Measurements from ENCODE around the gene STARD3. TPM values are rescaled to one million over a fixed set of nuclear protein-coding genes. Genes with fewer than 3 reads are reported as not detected.
A peak's percentile ranks its signal among the peaks of the same experiment; 100 is the strongest.

Gene STARD3
- total and polyA plus RNA-seq, 2 of the 13 experiments (the other 11 are each of a cell fraction or from before 2014, with no cell fraction given), result 34.6 to 100 TPM

DNA sequence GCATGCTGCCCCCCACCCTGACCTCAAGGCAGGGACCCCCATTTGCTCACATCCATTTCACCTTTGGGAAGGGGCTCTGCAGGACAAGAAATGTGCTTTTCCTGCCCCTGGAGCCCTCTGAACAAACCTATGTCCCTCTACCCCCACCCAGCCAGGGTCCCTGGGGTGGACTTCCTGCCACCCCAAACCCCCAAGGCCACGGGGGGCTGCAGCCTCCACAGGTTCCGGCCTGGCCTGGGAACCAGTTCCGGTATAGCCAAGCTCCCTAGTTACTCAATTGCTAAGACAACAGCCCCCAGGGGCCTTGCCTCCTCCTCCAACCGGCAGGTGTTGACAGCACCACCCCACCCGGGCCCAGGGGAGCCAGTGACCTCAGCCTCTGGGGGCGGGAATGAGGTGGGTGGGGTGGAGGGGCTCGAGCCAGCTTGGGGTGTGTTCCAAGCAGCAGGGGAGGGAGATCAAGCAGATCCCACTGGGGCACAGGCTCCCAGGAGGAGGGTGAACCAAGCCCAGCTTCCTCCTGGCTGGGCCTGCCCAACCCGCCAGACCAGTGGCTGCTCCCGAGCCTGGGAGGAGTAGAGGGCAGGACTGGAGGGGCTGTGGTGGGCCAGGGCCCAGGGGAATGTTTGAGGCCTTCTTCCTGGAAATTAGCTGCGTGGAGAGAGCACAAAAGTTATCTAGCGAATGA, 37.9 kb downstream of the STARD3 start (continued):
- TF ChIP-seq, protein P1, sequence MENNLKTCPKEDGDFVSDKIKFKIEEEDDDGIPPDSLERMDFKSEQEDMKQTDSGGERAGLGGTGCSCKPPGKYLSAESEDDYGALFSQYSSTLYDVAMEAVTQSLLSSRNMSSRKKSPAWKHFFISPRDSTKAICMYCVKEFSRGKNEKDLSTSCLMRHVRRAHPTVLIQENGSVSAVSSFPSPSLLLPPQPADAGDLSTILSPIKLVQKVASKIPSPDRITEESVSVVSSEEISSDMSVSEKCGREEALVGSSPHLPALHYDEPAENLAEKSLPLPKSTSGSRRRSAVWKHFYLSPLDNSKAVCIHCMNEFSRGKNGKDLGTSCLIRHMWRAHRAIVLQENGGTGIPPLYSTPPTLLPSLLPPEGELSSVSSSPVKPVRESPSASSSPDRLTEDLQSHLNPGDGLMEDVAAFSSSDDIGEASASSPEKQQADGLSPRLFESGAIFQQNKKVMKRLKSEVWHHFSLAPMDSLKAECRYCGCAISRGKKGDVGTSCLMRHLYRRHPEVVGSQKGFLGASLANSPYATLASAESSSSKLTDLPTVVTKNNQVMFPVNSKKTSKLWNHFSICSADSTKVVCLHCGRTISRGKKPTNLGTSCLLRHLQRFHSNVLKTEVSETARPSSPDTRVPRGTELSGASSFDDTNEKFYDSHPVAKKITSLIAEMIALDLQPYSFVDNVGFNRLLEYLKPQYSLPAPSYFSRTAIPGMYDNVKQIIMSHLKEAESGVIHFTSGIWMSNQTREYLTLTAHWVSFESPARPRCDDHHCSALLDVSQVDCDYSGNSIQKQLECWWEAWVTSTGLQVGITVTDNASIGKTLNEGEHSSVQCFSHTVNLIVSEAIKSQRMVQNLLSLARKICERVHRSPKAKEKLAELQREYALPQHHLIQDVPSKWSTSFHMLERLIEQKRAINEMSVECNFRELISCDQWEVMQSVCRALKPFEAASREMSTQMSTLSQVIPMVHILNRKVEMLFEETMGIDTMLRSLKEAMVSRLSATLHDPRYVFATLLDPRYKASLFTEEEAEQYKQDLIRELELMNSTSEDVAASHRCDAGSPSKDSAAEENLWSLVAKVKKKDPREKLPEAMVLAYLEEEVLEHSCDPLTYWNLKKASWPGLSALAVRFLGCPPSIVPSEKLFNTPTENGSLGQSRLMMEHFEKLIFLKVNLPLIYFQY (CRISPR knock-in tag; IDR thresholded peaks at IDR 0.05; ENCODE audit: borderline replicate concordance), result no peak
- TF ChIP-seq PRMT3 (CRISPR knock-in tag; IDR thresholded peaks at IDR 0.05; ENCODE audit: borderline replicate concordance, low read depth) (no peak), TP53 (CRISPR knock-in tag; conservative IDR thresholded peaks at IDR 0.05) (no peak), ZNF460 (CRISPR knock-in tag; IDR thresholded peaks at IDR 0.05; ENCODE audit: borderline replicate concordance) (no peak), TSC22D2 (CRISPR knock-in tag; IDR thresholded peaks at IDR 0.05; ENCODE audit: borderline replicate concordance) (no peak), KDM1A (CRISPR knock-in tag; IDR thresholded peaks at IDR 0.05) (no peak), ARNTL (CRISPR knock-in tag; IDR thresholded peaks at IDR 0.05) (peak; percentile 69; the same call in 1 of the 2 replicates), FOSL1 (CRISPR knock-in tag; IDR thresholded peaks at IDR 0.05; ENCODE audit: borderline replicate concordance) (no peak), FOXK1 (CRISPR knock-in tag; IDR thresholded peaks at IDR 0.05; ENCODE audit: borderline replicate concordance, low read depth) (peak; percentile 64; the same call in 1 of the 2 replicates)
- TF ChIP-seq, protein P2, sequence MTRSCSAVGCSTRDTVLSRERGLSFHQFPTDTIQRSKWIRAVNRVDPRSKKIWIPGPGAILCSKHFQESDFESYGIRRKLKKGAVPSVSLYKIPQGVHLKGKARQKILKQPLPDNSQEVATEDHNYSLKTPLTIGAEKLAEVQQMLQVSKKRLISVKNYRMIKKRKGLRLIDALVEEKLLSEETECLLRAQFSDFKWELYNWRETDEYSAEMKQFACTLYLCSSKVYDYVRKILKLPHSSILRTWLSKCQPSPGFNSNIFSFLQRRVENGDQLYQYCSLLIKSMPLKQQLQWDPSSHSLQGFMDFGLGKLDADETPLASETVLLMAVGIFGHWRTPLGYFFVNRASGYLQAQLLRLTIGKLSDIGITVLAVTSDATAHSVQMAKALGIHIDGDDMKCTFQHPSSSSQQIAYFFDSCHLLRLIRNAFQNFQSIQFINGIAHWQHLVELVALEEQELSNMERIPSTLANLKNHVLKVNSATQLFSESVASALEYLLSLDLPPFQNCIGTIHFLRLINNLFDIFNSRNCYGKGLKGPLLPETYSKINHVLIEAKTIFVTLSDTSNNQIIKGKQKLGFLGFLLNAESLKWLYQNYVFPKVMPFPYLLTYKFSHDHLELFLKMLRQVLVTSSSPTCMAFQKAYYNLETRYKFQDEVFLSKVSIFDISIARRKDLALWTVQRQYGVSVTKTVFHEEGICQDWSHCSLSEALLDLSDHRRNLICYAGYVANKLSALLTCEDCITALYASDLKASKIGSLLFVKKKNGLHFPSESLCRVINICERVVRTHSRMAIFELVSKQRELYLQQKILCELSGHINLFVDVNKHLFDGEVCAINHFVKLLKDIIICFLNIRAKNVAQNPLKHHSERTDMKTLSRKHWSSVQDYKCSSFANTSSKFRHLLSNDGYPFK (CRISPR knock-in tag; IDR thresholded peaks at IDR 0.05; ENCODE audit: borderline replicate concordance), result peak; percentile 42; the same call in 1 of the 2 replicates
- TF ChIP-seq, protein P3, sequence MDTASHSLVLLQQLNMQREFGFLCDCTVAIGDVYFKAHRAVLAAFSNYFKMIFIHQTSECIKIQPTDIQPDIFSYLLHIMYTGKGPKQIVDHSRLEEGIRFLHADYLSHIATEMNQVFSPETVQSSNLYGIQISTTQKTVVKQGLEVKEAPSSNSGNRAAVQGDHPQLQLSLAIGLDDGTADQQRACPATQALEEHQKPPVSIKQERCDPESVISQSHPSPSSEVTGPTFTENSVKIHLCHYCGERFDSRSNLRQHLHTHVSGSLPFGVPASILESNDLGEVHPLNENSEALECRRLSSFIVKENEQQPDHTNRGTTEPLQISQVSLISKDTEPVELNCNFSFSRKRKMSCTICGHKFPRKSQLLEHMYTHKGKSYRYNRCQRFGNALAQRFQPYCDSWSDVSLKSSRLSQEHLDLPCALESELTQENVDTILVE (CRISPR knock-in tag; IDR thresholded peaks at IDR 0.05), result no peak
- TF ChIP-seq, protein P4, sequence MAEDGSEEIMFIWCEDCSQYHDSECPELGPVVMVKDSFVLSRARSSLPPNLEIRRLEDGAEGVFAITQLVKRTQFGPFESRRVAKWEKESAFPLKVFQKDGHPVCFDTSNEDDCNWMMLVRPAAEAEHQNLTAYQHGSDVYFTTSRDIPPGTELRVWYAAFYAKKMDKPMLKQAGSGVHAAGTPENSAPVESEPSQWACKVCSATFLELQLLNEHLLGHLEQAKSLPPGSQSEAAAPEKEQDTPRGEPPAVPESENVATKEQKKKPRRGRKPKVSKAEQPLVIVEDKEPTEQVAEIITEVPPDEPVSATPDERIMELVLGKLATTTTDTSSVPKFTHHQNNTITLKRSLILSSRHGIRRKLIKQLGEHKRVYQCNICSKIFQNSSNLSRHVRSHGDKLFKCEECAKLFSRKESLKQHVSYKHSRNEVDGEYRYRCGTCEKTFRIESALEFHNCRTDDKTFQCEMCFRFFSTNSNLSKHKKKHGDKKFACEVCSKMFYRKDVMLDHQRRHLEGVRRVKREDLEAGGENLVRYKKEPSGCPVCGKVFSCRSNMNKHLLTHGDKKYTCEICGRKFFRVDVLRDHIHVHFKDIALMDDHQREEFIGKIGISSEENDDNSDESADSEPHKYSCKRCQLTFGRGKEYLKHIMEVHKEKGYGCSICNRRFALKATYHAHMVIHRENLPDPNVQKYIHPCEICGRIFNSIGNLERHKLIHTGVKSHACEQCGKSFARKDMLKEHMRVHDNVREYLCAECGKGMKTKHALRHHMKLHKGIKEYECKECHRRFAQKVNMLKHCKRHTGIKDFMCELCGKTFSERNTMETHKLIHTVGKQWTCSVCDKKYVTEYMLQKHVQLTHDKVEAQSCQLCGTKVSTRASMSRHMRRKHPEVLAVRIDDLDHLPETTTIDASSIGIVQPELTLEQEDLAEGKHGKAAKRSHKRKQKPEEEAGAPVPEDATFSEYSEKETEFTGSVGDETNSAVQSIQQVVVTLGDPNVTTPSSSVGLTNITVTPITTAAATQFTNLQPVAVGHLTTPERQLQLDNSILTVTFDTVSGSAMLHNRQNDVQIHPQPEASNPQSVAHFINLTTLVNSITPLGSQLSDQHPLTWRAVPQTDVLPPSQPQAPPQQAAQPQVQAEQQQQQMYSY (CRISPR knock-in tag; IDR thresholded peaks at IDR 0.05), result no peak
- TF ChIP-seq, protein P5, sequence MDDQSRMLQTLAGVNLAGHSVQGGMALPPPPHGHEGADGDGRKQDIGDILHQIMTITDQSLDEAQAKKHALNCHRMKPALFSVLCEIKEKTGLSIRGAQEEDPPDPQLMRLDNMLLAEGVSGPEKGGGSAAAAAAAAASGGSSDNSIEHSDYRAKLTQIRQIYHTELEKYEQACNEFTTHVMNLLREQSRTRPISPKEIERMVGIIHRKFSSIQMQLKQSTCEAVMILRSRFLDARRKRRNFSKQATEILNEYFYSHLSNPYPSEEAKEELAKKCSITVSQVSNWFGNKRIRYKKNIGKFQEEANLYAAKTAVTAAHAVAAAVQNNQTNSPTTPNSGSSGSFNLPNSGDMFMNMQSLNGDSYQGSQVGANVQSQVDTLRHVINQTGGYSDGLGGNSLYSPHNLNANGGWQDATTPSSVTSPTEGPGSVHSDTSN (CRISPR knock-in tag; IDR thresholded peaks at IDR 0.05; ENCODE audit: borderline replicate concordance), result no peak
- TF ChIP-seq, protein P6, sequence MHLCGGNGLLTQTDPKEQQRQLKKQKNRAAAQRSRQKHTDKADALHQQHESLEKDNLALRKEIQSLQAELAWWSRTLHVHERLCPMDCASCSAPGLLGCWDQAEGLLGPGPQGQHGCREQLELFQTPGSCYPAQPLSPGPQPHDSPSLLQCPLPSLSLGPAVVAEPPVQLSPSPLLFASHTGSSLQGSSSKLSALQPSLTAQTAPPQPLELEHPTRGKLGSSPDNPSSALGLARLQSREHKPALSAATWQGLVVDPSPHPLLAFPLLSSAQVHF (CRISPR knock-in tag; IDR thresholded peaks at IDR 0.05), result no peak

Measured in HepG2 (cell line).